GM18505 (cell line): ENCODE data around the gene PDCD1.
"Not testable (repeated sequence)": the region's sequence is repeated elsewhere in the genome, so short reads cannot be mapped to it uniquely, and the experiment has no call there.

ENCODE experiments used
- ATAC-seq: cut with Tn5 transposase; IDR thresholded peaks from one replicate; pipeline ENCODE4 v1.9.1; 2021; ENCODE audit not compliant: unreplicated experiment
- POLR2A ChIP-seq: IDR thresholded peaks from 4 replicates; pipeline ENCODE4 v1.6.1; 2011; ENCODE audit warnings: borderline replicate concordance; ENCODE audit not compliant: insufficient read depth, insufficient read length; ENCODE audit errors: extremely low read depth

Gene PDCD1

DNA sequence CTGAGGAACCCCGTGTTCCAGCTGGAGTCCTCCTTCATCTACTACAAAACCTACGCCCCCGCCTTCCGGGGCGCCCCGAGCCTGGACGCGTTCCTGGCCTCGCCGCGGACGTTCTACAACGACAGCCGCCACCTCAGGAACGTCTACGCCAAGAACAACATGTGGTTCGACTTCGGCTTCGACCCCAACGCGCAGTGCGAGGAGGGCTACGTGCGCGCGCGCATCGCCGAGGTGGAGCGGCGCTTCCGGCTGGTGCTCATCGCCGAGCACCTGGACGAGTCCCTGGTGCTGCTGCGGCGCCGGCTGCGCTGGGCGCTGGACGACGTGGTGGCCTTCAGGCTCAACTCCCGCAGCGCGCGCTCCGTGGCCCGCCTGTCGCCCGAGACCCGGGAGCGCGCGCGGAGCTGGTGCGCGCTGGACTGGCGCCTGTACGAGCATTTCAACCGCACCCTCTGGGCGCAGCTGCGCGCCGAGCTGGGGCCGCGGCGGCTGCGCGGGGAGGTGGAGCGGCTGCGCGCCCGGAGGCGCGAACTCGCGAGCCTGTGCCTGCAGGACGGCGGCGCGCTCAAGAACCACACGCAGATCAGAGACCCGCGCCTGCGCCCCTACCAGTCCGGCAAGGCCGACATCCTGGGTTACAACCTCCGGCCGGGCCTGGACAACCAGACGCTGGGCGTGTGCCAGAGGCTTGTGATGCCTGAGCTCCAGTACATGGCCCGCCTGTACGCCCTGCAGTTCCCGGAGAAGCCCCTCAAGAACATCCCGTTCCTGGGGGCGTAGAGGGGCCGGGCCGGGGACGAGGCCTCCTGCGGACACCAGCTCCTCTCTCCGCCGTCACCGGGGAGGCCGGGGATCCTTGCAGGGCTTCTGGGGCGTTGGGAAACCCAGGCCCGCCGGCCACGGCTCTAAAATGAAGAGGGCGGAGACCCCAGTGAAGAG is 55.0 kb downstream of the PDCD1 start:
- TF ChIP-seq POLR2A: no peak
- no peak for ATAC-seq

- TF ChIP-seq POLR2A: no peak
- no peak for ATAC-seq
These were observed 56.0 kb downstream of the PDCD1 start for GRCh38 chr2:241802421-241803318.

- no peak for ATAC-seq
- no peak for TF ChIP-seq POLR2A
These were observed 56.9 kb downstream of the PDCD1 start for GRCh38 chr2:241801611-241802420.

GRCh38 chr2:241800198-241800903 is 58.3 kb downstream of the PDCD1 start:
- ATAC-seq: not testable (repeated sequence)
